Kidney capillary endothelial cell (primary cell): ENCODE data around the gene PRKAG1.

Source experiments
- DNase-seq: peaks from one replicate; pipeline ENCODE4 v3.0.0-alpha.2; 2018; ENCODE audit warnings: low spot score

PRKAG1 gene

GRCh38 chr12:49010092-49010668 is 8.4 kb downstream of the PRKAG1 start:
- no peak for DNase-seq

- DNase-seq: no peak
These were observed 9.6 kb downstream of the PRKAG1 start for GRCh38 chr12:49008943-49009342.

GRCh38 chr12:49000346-49000745 is 18.2 kb downstream of the PRKAG1 start:
- no peak for DNase-seq

GRCh38 chr12:48999371-49000131 is 19.0 kb downstream of the PRKAG1 start, which contains the start of gene DDN:
TSS of gene DDN (minus strand) at chr12:48999375. CDS start at chr12:48999287, 88 bp downstream.
- DNase-seq: no peak

- no peak for DNase-seq
These were observed 19.9 kb downstream of the PRKAG1 start for GRCh38 chr12:48998497-48999353.

- DNase-seq: no peak
These were observed 20.7 kb downstream of the PRKAG1 start for GRCh38 chr12:48997719-48998496.

GRCh38 chr12:48996794-48997718 is 21.5 kb downstream of the PRKAG1 start:
- peak; percentile 50 for DNase-seq

- peak; percentile 78 for DNase-seq
These were observed 23.3 kb downstream of the PRKAG1 start for GRCh38 chr12:48995086-48995879.

- no peak for DNase-seq
These were observed 24.1 kb downstream of the PRKAG1 start for GRCh38 chr12:48994224-48995085.

GRCh38 chr12:48993787-48994186 is 24.8 kb downstream of the PRKAG1 start:
- DNase-seq: no peak

GRCh38 chr12:48991247-48992050 is 27.1 kb downstream of the PRKAG1 start:
- no peak for DNase-seq

- DNase-seq: no peak
These were observed 28.0 kb downstream of the PRKAG1 start for GRCh38 chr12:48990552-48990951.

GRCh38 chr12:48988030-48988649 is 30.4 kb downstream of the PRKAG1 start:
- peak; percentile 62 for DNase-seq

- DNase-seq: no peak
These were observed 31.8 kb downstream of the PRKAG1 start for GRCh38 chr12:48986720-48987291.

GRCh38 chr12:48985901-48986300 is 32.7 kb downstream of the PRKAG1 start:
- DNase-seq: no peak

GRCh38 chr12:48985475-48985897 is 33.1 kb downstream of the PRKAG1 start:
- DNase-seq: no peak

- DNase-seq: no peak
These were observed 36.0 kb downstream of the PRKAG1 start for GRCh38 chr12:48982397-48983080.
